Lung (tissue), 12 donors: ENCODE results near the gene CCDC137. TPM values are rescaled to one million over a fixed set of nuclear protein-coding genes. Genes with fewer than 3 reads are reported as not detected.

Experiments
- ATAC-seq: fragments of 200-7000 bp; cut with Tn5 transposase; one replicate; pipeline ENCODE4 v1.9.1; 2020; ENCODE audit warnings: moderate number of reproducible peaks; ENCODE audit not compliant: insufficient read depth, low FRiP score
- DNase-seq, 3 donors: peaks; one replicate each; pipeline ENCODE4 v3.0.0-alpha.2; 2013 to 2017
- H3K27ac ChIP-seq, 2 donors: one replicate each; pipeline ENCODE4 v1.5.1; 2013; ENCODE audit warnings: mild to moderate bottlenecking in 2 of 2, moderate library complexity in 2 of 2, control low read depth in 1 of 2, inconsistent platforms in 1 of 2, low read depth in 1 of 2, low read length in 1 of 2
- H3K27me3 ChIP-seq, 3 donors: one replicate each; pipeline ENCODE4 v1.5.1; 2013; ENCODE audit warnings: low read length in 2 of 3; ENCODE audit not compliant: control insufficient read depth in 3 of 3, insufficient read depth in 3 of 3
- H3K36me3 ChIP-seq, 4 donors: one replicate each; pipeline ENCODE4 v1.5.1; 2013; ENCODE audit warnings: low read length in 4 of 4, mild to moderate bottlenecking in 1 of 4, moderate library complexity in 1 of 4; ENCODE audit not compliant: control insufficient read depth in 4 of 4, insufficient read depth in 4 of 4
- H3K4me1 ChIP-seq, 5 donors: one replicate each; pipeline ENCODE4 v1.5.1; 2013; ENCODE audit warnings: low read length in 5 of 5, mild to moderate bottlenecking in 2 of 5, moderate library complexity in 1 of 5; ENCODE audit not compliant: control insufficient read depth in 5 of 5, insufficient read depth in 5 of 5
- H3K4me3 ChIP-seq: one replicate; pipeline ENCODE4 v1.5.1; 2013; ENCODE audit warnings: mild to moderate bottlenecking, control low read depth, moderate library complexity
- H3K9ac ChIP-seq, 2 donors: one replicate each; pipeline ENCODE4 v1.5.1; 2013; ENCODE audit warnings: low read length in 2 of 2, control low read depth in 1 of 2; ENCODE audit not compliant: insufficient read depth in 1 of 2
- H3K9me3 ChIP-seq, 4 donors: one replicate each; pipeline ENCODE4 v1.5.1; 2013; ENCODE audit warnings: low read length in 3 of 4, mild to moderate bottlenecking in 1 of 4, moderate library complexity in 1 of 4; ENCODE audit not compliant: control insufficient read depth in 4 of 4, insufficient read depth in 3 of 4
- WGBS, 2 donors: extraction: QIAGEN DNeasy Blood & Tissue Kit; methylation state at CpG; one replicate each; pipeline ENCODE4 v1.1.7; 2013; 5-methylcytosine and 5-hydroxymethylcytosine counted together
- polyA plus RNA-seq, 2 donors: library from polyadenylated mRNA; stranded (reverse); fragments of 200-250 nt; gene quantifications; one replicate each; pipeline ENCODE4 v1.2.1, GENCODE V29; 2013
- total RNA-seq, 2 donors: library from RNA; depleted of rRNA in 1 of 2; stranded (reverse); fragments of >200 nt in 1 of 2; gene quantifications; one replicate each; pipeline ENCODE4 v1.2.1, GENCODE V29; 2014 to 2021
- TF ChIP-seq, protein P1 (sequence below): IDR thresholded peaks from 2 replicates; pipeline ENCODE4 v1.5.1; 2012; ENCODE audit warnings: mild to moderate bottlenecking; ENCODE audit errors: control extremely low read depth, extremely low read depth
- donor health status: control.
- donor health status: control.
- donor health status: Bipolar disorder and iron deficiency.
- donor health status: healthy.
- donor health status: DM: yes; HTN: yes; CAD: no.

CCDC137 gene
- total and polyA plus RNA-seq, 4 donors, result 10.2 to 23.6 (median 16.7) TPM

DNA sequence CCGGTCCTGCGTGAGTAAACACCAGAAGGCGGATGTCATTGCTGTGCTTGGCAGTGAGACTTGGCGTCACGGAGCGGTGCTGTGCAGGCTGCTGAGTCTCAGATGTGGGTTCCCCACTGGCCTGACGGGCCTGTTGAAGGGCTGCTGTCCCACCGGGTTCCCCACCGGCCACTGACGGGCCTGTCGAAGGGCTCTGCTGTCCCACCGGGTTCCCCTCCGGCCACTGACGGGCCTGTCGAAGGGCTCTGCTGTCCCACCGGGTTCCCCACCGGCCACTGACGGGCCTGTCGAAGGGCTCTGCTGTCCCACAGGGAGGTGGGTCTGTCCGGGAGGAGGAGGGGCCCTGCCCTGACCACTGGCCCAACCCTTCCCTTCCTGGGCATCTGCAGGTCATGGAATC, 20.1 kb downstream of the CCDC137 start:
- no peak overlapping the region for H3K27ac ChIP-seq
- no peaks in the 10 kb centered on the region for H3K9me3 ChIP-seq
- H3K36me3 ChIP-seq, result peaks cover 5 to 55% (median 13%) of the 10 kb centered on the region in 4 donors
- no peak for ATAC-seq
- no peak overlapping the region for H3K4me3 ChIP-seq
- peaks cover 0 to 23% (median 5%) of the 10 kb centered on the region in 5 donors for H3K4me1 ChIP-seq
- no peaks in the 10 kb centered on the region for H3K27me3 ChIP-seq
- no peak for DNase-seq
- TF ChIP-seq, protein P1, sequence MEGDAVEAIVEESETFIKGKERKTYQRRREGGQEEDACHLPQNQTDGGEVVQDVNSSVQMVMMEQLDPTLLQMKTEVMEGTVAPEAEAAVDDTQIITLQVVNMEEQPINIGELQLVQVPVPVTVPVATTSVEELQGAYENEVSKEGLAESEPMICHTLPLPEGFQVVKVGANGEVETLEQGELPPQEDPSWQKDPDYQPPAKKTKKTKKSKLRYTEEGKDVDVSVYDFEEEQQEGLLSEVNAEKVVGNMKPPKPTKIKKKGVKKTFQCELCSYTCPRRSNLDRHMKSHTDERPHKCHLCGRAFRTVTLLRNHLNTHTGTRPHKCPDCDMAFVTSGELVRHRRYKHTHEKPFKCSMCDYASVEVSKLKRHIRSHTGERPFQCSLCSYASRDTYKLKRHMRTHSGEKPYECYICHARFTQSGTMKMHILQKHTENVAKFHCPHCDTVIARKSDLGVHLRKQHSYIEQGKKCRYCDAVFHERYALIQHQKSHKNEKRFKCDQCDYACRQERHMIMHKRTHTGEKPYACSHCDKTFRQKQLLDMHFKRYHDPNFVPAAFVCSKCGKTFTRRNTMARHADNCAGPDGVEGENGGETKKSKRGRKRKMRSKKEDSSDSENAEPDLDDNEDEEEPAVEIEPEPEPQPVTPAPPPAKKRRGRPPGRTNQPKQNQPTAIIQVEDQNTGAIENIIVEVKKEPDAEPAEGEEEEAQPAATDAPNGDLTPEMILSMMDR, result no peak
- no peak overlapping the region for H3K9ac ChIP-seq
- 91 to 95% methylated on average over 20 of the region's 20 CpGs for WGBS, 2 donors

DNA sequence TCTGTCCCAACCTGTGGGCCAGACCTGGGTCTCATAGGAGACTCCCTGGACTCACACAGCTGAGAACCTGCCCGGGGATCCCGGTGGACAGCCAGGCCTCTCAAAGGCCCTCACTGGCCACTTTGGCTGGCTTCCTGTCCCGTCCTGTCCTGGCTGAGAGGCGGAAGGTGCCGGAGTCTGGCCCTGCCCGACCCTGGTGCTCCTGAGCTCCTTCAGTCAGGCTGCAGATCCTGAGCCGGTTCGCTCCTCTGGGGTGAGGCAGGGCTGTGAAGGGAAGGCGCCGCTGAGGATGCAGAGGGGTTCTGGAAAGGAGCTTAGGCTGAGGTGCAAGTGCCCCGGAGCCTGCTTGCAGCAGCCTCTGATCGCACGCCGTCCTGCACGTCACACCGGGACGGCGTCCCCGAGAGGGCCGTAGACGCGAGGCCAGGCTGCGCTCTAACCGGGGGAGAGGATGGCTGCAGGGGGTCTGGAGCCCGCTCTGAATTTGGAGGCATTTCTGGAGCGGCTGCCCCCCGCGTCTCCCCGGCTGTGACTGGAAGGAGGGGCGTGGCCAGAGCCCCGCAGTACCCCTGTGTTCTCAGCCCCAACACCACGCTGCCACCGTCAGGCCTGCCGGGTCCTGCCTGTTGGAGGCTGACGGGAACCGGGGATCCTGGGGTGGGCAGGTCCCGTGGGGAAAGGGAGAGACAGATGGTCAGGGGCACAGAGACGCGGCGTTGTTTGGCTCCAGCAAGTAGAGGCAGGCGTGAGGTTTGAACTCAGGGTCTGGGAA, 21.4 kb downstream of the CCDC137 start:
- Histone ChIP-seq H3K27ac (no peak overlapping the region), H3K9ac (no peak overlapping the region), H3K27me3 (no peaks in the 10 kb centered on the region), H3K4me3 (no peak overlapping the region), H3K4me1 (peaks cover 0 to 14% (median 5%) of the 10 kb centered on the region in 5 donors), H3K9me3 (no peaks in the 10 kb centered on the region), H3K36me3 (peaks cover 8 to 65% (median 17%) of the 10 kb centered on the region in 4 donors)
- TF ChIP-seq, protein P1, result no peak
- ATAC-seq (no peak), DNase-seq (no peak)
- WGBS, 2 donors, result 94% methylated on average over 40 to 41 of the region's 41 CpGs

DNA sequence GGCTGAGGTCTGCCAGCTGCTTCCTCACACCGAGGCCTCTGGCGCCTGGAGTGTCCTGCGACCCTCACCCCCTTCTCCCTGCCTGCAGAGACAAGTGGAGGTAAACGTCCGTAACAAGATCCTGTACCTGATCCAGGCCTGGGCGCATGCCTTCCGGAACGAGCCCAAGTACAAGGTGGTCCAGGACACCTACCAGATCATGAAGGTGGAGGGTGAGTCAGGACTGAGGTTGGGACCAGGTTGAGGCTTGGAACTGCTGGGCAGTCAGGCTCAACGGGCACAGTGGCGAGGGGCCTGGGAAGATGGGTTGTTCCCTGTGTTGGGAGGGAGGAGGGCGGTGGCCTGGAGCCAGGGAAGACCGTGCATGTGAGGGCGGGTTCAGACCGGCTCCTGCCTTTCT, 22.1 kb downstream of the CCDC137 start:
- peaks cover 8 to 72% (median 18%) of the 10 kb centered on the region in 4 donors for H3K36me3 ChIP-seq
- H3K4me1 ChIP-seq, result peaks cover 0 to 13% (median 5%) of the 10 kb centered on the region in 5 donors
- ATAC-seq (no peak), DNase-seq (no peak)
- 91 to 92% methylated on average over 14 of the region's 14 CpGs for WGBS, 2 donors
- H3K9ac ChIP-seq, result no peak overlapping the region
- H3K27ac ChIP-seq, result no peak overlapping the region
- no peaks in the 10 kb centered on the region for H3K27me3 ChIP-seq
- no peak overlapping the region for H3K4me3 ChIP-seq
- no peaks in the 10 kb centered on the region for H3K9me3 ChIP-seq
- TF ChIP-seq, protein P1, result no peak

DNA sequence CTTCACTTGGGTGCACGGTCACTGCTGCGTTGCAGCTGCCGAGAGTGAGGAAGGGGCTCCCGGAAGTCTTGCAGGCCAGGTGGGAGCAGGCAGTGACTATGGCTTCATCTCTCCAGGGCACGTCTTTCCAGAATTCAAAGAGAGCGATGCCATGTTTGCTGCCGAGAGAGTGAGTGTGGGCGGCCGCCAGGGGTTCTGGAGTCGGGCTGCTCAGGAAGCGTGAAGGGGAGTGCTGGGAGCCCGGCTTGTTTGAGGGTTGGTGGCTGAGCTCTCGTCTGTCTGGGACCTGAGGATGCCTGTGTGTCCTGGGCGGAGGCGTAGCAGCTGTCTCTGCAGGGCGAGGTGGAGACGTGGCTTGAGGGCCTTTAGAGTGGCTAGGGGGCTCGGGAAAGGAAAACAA, 23.5 kb downstream of the CCDC137 start:
- 92 to 94% methylated on average over 18 of the region's 18 CpGs for whole genome bisulfite sequencing, 2 donors
- no peak overlapping the region for H3K9ac ChIP-seq
- H3K9me3 ChIP-seq, result no peaks in the 10 kb centered on the region
- H3K4me1 ChIP-seq, result peaks cover 0 to 5% (median 0%) of the 10 kb centered on the region in 5 donors
- peaks cover 13 to 87% (median 24%) of the 10 kb centered on the region in 4 donors for H3K36me3 ChIP-seq
- no peak overlapping the region for H3K4me3 ChIP-seq
- TF ChIP-seq, protein P1, result no peak
- H3K27ac ChIP-seq, result no peak overlapping the region
- no peak for DNase-seq
- H3K27me3 ChIP-seq, result no peaks in the 10 kb centered on the region
- ATAC-seq, result no peak
